Testis (tissue), 3 donors: ENCODE measurements around the gene PRDM15. TPM values are rescaled to one million over a fixed set of nuclear protein-coding genes. Genes with fewer than 3 reads are reported as not detected.

Experiments used
- DNase-seq: peaks from one replicate; pipeline ENCODE4 v3.0.0-alpha.2; 2019
- H3K27ac ChIP-seq, 2 donors: fragments of 200-600 bp; sonication (generic); one replicate each; pipeline ENCODE4 v1.5.1; 2019
- H3K27me3 ChIP-seq: fragments of 200-600 bp; sonication (generic); one replicate; pipeline ENCODE4 v1.5.1; 2019
- H3K36me3 ChIP-seq: fragments of 200-600 bp; sonication (generic); one replicate; pipeline ENCODE4 v1.5.1; 2017; ENCODE audit warnings: low read depth; ENCODE audit errors: missing control alignments
- H3K4me1 ChIP-seq: fragments of 200-600 bp; sonication (generic); one replicate; pipeline ENCODE4 v1.5.1; 2019
- H3K4me3 ChIP-seq, 2 donors: fragments of 200-600 bp; sonication (generic); one replicate each; pipeline ENCODE4 v1.5.1; 2017 to 2019
- H3K9me3 ChIP-seq: fragments of 200-600 bp; sonication (generic); one replicate; pipeline ENCODE4 v1.5.1; 2017
- CTCF ChIP-seq, 3 experiments: fragments of 450-650 bp in 2 of 3; fragments of 200-600 bp in 1 of 3; sonication (generic) in 1 of 3; IDR thresholded peaks; one replicate each; pipeline ENCODE4 v1.5.1; 2016 to 2019; ENCODE audit warnings: antibody characterized with exemption in 3 of 3, mild to moderate bottlenecking in 2 of 3, moderate library complexity in 1 of 3
- POLR2A ChIP-seq: fragments of 450-650 bp; IDR thresholded peaks from one replicate; pipeline ENCODE4 v1.6.1; 2017; ENCODE audit warnings: antibody characterized with exemption, mild to moderate bottlenecking, moderate library complexity
- WGBS, 2 donors: methylation state at CpG; one replicate each; pipeline ENCODE4 v1.1.5; 2018; 5-methylcytosine and 5-hydroxymethylcytosine counted together
- intact Hi-C: fragments of 100-400 bp; cut with DNase I; formaldehyde crosslinking; loops from one replicate; pipeline ENCODE4 v1.15.1; 2023; ENCODE audit warnings: low total_unique reads
- polyA plus RNA-seq: library from polyadenylated mRNA; stranded (reverse); fragments of 350-450 nt; fragmentation: Illumina TruSeq; extraction: RNeasy Lipid Tissue Mini Kit (QIAGEN cat#74804); gene quantifications from one replicate; pipeline ENCODE4 v1.2.3, GENCODE V29; 2014; ENCODE audit warnings: low read depth, low replicate concordance; ENCODE audit not compliant: insufficient read depth
- total RNA-seq, 2 donors: library from RNA; depleted of rRNA; stranded (reverse); fragments of >200 nt; gene quantifications; one replicate each; pipeline ENCODE4 v1.2.3, GENCODE V29; 2016

Gene PRDM15
- total and polyA plus RNA-seq, 3 donors from 2014 or later, result 8.2 to 21.4 (median 18.8) TPM

- no peaks in the 10 kb centered on the region for H3K36me3 ChIP-seq
- no peak for DNase-seq
- no peak overlapping the region for H3K27ac ChIP-seq
- H3K4me1 ChIP-seq, result no peaks in the 10 kb centered on the region
- intact Hi-C loops, result no loop called here
- H3K27me3 ChIP-seq, result no peaks in the 10 kb centered on the region
- no peak overlapping the region for H3K4me3 ChIP-seq
- no peaks in the 10 kb centered on the region for H3K9me3 ChIP-seq
- 94 to 98% methylated on average over 20 to 21 of the region's 21 CpGs for WGBS, 2 donors
- TF ChIP-seq CTCF (IDR thresholded peaks at IDR 0.05), result no peak
- TF ChIP-seq POLR2A, result no peak
Measured at GRCh38 chr21:41823166-41823565, 56.0 kb downstream of the PRDM15 start.

GRCh38 chr21:41821756-41822431 lies 57.2 kb downstream of the PRDM15 start:
- intact Hi-C loops, result no loop called here
- WGBS, 2 donors, result 92 to 95% methylated on average over 25 to 31 of the region's 32 CpGs
- Histone ChIP-seq H3K4me1 (no peaks in the 10 kb centered on the region), H3K36me3 (no peaks in the 10 kb centered on the region), H3K4me3 (no peak overlapping the region), H3K9me3 (no peaks in the 10 kb centered on the region), H3K27ac (no peak overlapping the region), H3K27me3 (no peaks in the 10 kb centered on the region)
- TF ChIP-seq POLR2A (no peak), CTCF (IDR thresholded peaks at IDR 0.05) (no peak)
- no peak for DNase-seq

GRCh38 chr21:41821081-41821755 lies 57.9 kb downstream of the PRDM15 start:
- no peak for DNase-seq
- H3K27ac ChIP-seq, result no peak overlapping the region
- intact Hi-C loops, result no loop called here
- H3K9me3 ChIP-seq, result no peaks in the 10 kb centered on the region
- H3K4me1 ChIP-seq, result no peaks in the 10 kb centered on the region
- TF ChIP-seq POLR2A (no peak), CTCF (IDR thresholded peaks at IDR 0.05) (no peak)
- no peaks in the 10 kb centered on the region for H3K36me3 ChIP-seq
- no peak overlapping the region for H3K4me3 ChIP-seq
- no peaks in the 10 kb centered on the region for H3K27me3 ChIP-seq
- 89 to 91% methylated on average over 21 of the region's 21 CpGs for WGBS, 2 donors

GRCh38 chr21:41820384-41821080 lies 58.6 kb downstream of the PRDM15 start:
- H3K4me1 ChIP-seq, result no peaks in the 10 kb centered on the region
- 89 to 94% methylated on average over 19 of the region's 19 CpGs for WGBS, 2 donors
- intact Hi-C loops, result no loop called here

More at GRCh38 chr21:41820384-41821080, 58.6 kb downstream of the PRDM15 start:
- Histone ChIP-seq H3K9me3 (no peaks in the 10 kb centered on the region), H3K4me3 (no peak overlapping the region), H3K27ac (no peak overlapping the region), H3K27me3 (no peaks in the 10 kb centered on the region), H3K36me3 (no peaks in the 10 kb centered on the region)
- TF ChIP-seq CTCF (IDR thresholded peaks at IDR 0.05) (no peak), POLR2A (no peak)
- no peak for DNase-seq
